IgD-negative memory B cell (primary cell): Measurements from ENCODE around the gene MCAM. TPM values are rescaled to one million over a fixed set of nuclear protein-coding genes. Genes with fewer than 3 reads are reported as not detected.

ENCODE experiments used
- H3K27ac Mint-ChIP-seq, 3 donors: one replicate each; pipeline ENCODE4 v1.8.0; 2020 to 2022; ENCODE audit warnings: mild to moderate bottlenecking in 3 of 3, mixed read lengths in 3 of 3, moderate library complexity in 1 of 3
- H3K27me3 Mint-ChIP-seq: one replicate; pipeline ENCODE4 v1.8.0; 2021; ENCODE audit warnings: mixed read lengths
- H3K36me3 Mint-ChIP-seq: one replicate; pipeline ENCODE4 v1.8.0; 2020; ENCODE audit warnings: mild to moderate bottlenecking, mixed read lengths
- H3K4me1 Mint-ChIP-seq, 3 donors: one replicate each; pipeline ENCODE4 v1.8.0; 2020 to 2022; ENCODE audit warnings: mixed read lengths in 3 of 3, mild to moderate bottlenecking in 1 of 3
- H3K4me3 Mint-ChIP-seq, 4 donors: one replicate each; pipeline ENCODE4 v1.8.0; 2020 to 2022; ENCODE audit warnings: mild to moderate bottlenecking in 4 of 4, mixed read lengths in 4 of 4, moderate library complexity in 3 of 4
- H3K9me3 Mint-ChIP-seq, 3 donors: one replicate each; pipeline ENCODE4 v1.8.0; 2020 to 2021; ENCODE audit warnings: mixed read lengths in 3 of 3, mild to moderate bottlenecking in 1 of 3
- polyA plus RNA-seq: library from polyadenylated mRNA; unstranded; fragments of 300-500 nt; fragmentation: Illumina TruSeq; gene quantifications from one replicate; pipeline ENCODE4 v1.2.3, GENCODE V29; 2021

MCAM gene
- polyA plus RNA-seq, 1 donor from 2014 or later: 1.3 TPM

- Mint-ChIP-seq H3K36me3 (peaks cover 5% of the 10 kb centered on the region), H3K27ac (no peak overlapping the region), H3K4me1 (no peaks in the 10 kb centered on the region)
These were observed 21.8 kb downstream of the MCAM start for GRCh38 chr11:119295178-119295577.

GRCh38 chr11:119293461-119293860 is 23.5 kb downstream of the MCAM start:
- Mint-ChIP-seq H3K4me1 (no peaks in the 10 kb centered on the region), H3K27me3 (no peaks in the 10 kb centered on the region), H3K36me3 (peaks cover 5% of the 10 kb centered on the region), H3K4me3 (no peak overlapping the region), H3K9me3 (no peaks in the 10 kb centered on the region), H3K27ac (no peak overlapping the region)

More at GRCh38 chr11:119295178-119295577, 21.8 kb downstream of the MCAM start:
- no peaks in the 10 kb centered on the region for H3K9me3 Mint-ChIP-seq
- H3K27me3 Mint-ChIP-seq: no peaks in the 10 kb centered on the region
- no peak overlapping the region for H3K4me3 Mint-ChIP-seq

- Mint-ChIP-seq H3K36me3 (peaks cover 2% of the 10 kb centered on the region), H3K27me3 (no peaks in the 10 kb centered on the region), H3K9me3 (no peaks in the 10 kb centered on the region), H3K4me1 (peaks cover 0 to 2% (median 0%) of the 10 kb centered on the region in 3 donors), H3K4me3 (peak overlapping the region in 1 of 4 donors; percentile 63), H3K27ac (no peak overlapping the region)
These were observed 25.9 kb downstream of the MCAM start for GRCh38 chr11:119290894-119291497.

- Mint-ChIP-seq H3K4me3 (no peak overlapping the region), H3K9me3 (no peaks in the 10 kb centered on the region), H3K27ac (no peak overlapping the region), H3K27me3 (no peaks in the 10 kb centered on the region), H3K36me3 (no peaks in the 10 kb centered on the region), H3K4me1 (peaks cover 2 to 5% (median 5%) of the 10 kb centered on the region in 3 donors)
These were observed 28.7 kb downstream of the MCAM start for GRCh38 chr11:119288219-119288618.

- peak overlapping the region in 1 of 3 donors; percentile 85 for H3K27ac Mint-ChIP-seq
- peaks cover 5 to 8% (median 5%) of the 10 kb centered on the region in 3 donors for H3K4me1 Mint-ChIP-seq
- H3K36me3 Mint-ChIP-seq: peaks cover 7% of the 10 kb centered on the region
- no peaks in the 10 kb centered on the region for H3K27me3 Mint-ChIP-seq
- no peaks in the 10 kb centered on the region for H3K9me3 Mint-ChIP-seq
- H3K4me3 Mint-ChIP-seq: no peak overlapping the region
These were observed 31.5 kb downstream of the MCAM start for GRCh38 chr11:119285431-119285830.

- Mint-ChIP-seq H3K36me3 (peaks cover 7% of the 10 kb centered on the region), H3K27ac (no peak overlapping the region), H3K4me1 (peaks cover 5 to 8% (median 5%) of the 10 kb centered on the region in 3 donors), H3K27me3 (no peaks in the 10 kb centered on the region), H3K4me3 (no peak overlapping the region), H3K9me3 (no peaks in the 10 kb centered on the region)
These were observed 32.4 kb downstream of the MCAM start for GRCh38 chr11:119284344-119285157.

GRCh38 chr11:119282495-119282894 is 34.4 kb downstream of the MCAM start:
- H3K4me1 Mint-ChIP-seq: peaks cover 5 to 8% (median 5%) of the 10 kb centered on the region in 3 donors

GRCh38 chr11:119277660-119278059 is 39.3 kb downstream of the MCAM start:
- peaks cover 8% of the 10 kb centered on the region for H3K36me3 Mint-ChIP-seq
- H3K4me3 Mint-ChIP-seq: no peak overlapping the region
- no peaks in the 10 kb centered on the region for H3K27me3 Mint-ChIP-seq
- H3K9me3 Mint-ChIP-seq: no peaks in the 10 kb centered on the region
- peaks cover 0 to 4% (median 0%) of the 10 kb centered on the region in 3 donors for H3K4me1 Mint-ChIP-seq
- H3K27ac Mint-ChIP-seq: no peak overlapping the region

More at GRCh38 chr11:119282495-119282894, 34.4 kb downstream of the MCAM start:
- Mint-ChIP-seq H3K9me3 (no peaks in the 10 kb centered on the region), H3K27me3 (no peaks in the 10 kb centered on the region), H3K27ac (peak overlapping the region in 2 of 3 donors; percentile 1), H3K4me3 (no peak overlapping the region), H3K36me3 (peaks cover 7% of the 10 kb centered on the region)

GRCh38 chr11:119273721-119274120 is 43.2 kb downstream of the MCAM start:
- Mint-ChIP-seq H3K27ac (no peak overlapping the region), H3K27me3 (no peaks in the 10 kb centered on the region), H3K4me1 (peaks cover 0 to 3% (median 0%) of the 10 kb centered on the region in 3 donors), H3K36me3 (peaks cover 1% of the 10 kb centered on the region), H3K9me3 (no peaks in the 10 kb centered on the region), H3K4me3 (no peak overlapping the region)

- H3K4me3 Mint-ChIP-seq: no peak overlapping the region
- no peaks in the 10 kb centered on the region for H3K9me3 Mint-ChIP-seq
- peaks cover 6 to 21% (median 15%) of the 10 kb centered on the region in 3 donors for H3K4me1 Mint-ChIP-seq
- no peaks in the 10 kb centered on the region for H3K27me3 Mint-ChIP-seq
- H3K27ac Mint-ChIP-seq: no peak overlapping the region
- peaks cover 2% of the 10 kb centered on the region for H3K36me3 Mint-ChIP-seq
These were observed 49.3 kb downstream of the MCAM start for GRCh38 chr11:119267645-119268044.

- H3K4me3 Mint-ChIP-seq: peak overlapping the region in 2 of 4 donors; percentile 5 to 61
- H3K27ac Mint-ChIP-seq: no peak overlapping the region
- H3K36me3 Mint-ChIP-seq: peaks cover 2% of the 10 kb centered on the region
- H3K4me1 Mint-ChIP-seq: peaks cover 6 to 21% (median 15%) of the 10 kb centered on the region in 3 donors
- H3K9me3 Mint-ChIP-seq: no peaks in the 10 kb centered on the region
- no peaks in the 10 kb centered on the region for H3K27me3 Mint-ChIP-seq
These were observed 50.2 kb downstream of the MCAM start for GRCh38 chr11:119266517-119267255.

- H3K4me3 Mint-ChIP-seq: peak overlapping the region in 2 of 4 donors; percentile 61 to 73
- H3K9me3 Mint-ChIP-seq: no peaks in the 10 kb centered on the region
- H3K36me3 Mint-ChIP-seq: peaks cover 2% of the 10 kb centered on the region
- peaks cover 6 to 21% (median 15%) of the 10 kb centered on the region in 3 donors for H3K4me1 Mint-ChIP-seq
- no peak overlapping the region for H3K27ac Mint-ChIP-seq
- H3K27me3 Mint-ChIP-seq: no peaks in the 10 kb centered on the region
These were observed 50.9 kb downstream of the MCAM start for GRCh38 chr11:119266063-119266462.

GRCh38 chr11:119263352-119263940 is 53.5 kb downstream of the MCAM start:
- H3K4me1 Mint-ChIP-seq: peaks cover 24 to 38% (median 30%) of the 10 kb centered on the region in 3 donors
- H3K27ac Mint-ChIP-seq: no peak overlapping the region
- peaks cover 2% of the 10 kb centered on the region for H3K36me3 Mint-ChIP-seq
- H3K9me3 Mint-ChIP-seq: no peaks in the 10 kb centered on the region
- H3K4me3 Mint-ChIP-seq: peak overlapping the region in 1 of 4 donors; percentile 24
- H3K27me3 Mint-ChIP-seq: no peaks in the 10 kb centered on the region

GRCh38 chr11:119262668-119263351 is 54.1 kb downstream of the MCAM start:
- peaks cover 2% of the 10 kb centered on the region for H3K36me3 Mint-ChIP-seq
- H3K9me3 Mint-ChIP-seq: no peaks in the 10 kb centered on the region
- H3K27ac Mint-ChIP-seq: no peak overlapping the region
- H3K4me1 Mint-ChIP-seq: peaks cover 28 to 41% (median 34%) of the 10 kb centered on the region in 3 donors
- H3K4me3 Mint-ChIP-seq: no peak overlapping the region
- H3K27me3 Mint-ChIP-seq: no peaks in the 10 kb centered on the region
